K562 treated with DMSO at 1 percent for 4 hours (cell line): ENCODE results near the gene FUZ. TPM values are rescaled to one million over a fixed set of nuclear protein-coding genes. Genes with fewer than 3 reads are reported as not detected.

Experiments used
- total RNA-seq: library from RNA; unstranded; fragments of 300-600 nt; gene quantifications from 2 replicates; pipeline ENCODE4 v1.2.3, GENCODE V29; 2022; ENCODE audit not compliant: insufficient read depth

The FUZ gene, protein sequence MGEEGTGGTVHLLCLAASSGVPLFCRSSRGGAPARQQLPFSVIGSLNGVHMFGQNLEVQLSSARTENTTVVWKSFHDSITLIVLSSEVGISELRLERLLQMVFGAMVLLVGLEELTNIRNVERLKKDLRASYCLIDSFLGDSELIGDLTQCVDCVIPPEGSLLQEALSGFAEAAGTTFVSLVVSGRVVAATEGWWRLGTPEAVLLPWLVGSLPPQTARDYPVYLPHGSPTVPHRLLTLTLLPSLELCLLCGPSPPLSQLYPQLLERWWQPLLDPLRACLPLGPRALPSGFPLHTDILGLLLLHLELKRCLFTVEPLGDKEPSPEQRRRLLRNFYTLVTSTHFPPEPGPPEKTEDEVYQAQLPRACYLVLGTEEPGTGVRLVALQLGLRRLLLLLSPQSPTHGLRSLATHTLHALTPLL
- total RNA-seq, result 6.1 and 8.6 TPM in 2 replicates

DNA sequence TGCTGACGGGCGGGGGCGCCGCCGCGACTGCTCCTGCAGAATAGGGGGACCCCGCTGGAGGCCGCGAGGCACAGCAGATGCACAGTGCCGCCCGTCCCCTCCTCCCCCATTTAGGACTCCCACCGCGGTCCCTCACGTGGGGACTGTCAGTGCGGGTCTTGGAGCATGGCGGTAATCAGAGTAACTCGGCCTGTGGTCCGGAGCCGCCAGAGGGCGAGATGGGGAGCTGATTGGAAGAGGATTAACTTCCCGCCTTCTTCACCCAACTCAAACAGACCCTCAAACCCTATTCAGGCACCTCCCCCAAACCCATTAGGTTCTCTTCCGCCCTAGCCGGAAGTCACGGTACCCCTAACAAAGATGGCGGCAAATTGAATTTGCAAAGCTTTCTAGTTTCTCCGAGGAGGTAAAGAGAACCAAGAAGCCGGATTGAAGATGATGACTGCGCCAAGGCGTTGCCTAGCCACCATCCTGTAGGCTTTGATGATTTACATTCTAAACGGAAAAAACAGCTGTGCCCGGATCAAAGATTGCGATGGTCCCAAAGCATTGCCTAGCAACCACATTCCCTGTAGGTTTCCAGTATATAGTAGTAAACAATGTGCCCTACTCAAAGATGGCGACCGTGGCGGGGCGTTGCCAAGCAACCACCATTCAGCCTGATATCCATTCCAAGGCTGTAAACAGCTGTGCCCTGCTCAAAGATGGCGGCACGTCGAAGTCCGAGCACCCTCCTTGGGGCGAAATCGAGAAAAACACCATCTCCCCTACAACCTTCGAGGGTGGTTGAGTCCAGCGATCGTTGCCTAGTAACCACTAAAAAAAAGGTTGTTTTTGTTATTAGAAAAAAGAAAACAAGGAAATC lies at the start of gene FUZ:
Gene FUZ, minus strand, starts transcription at position 296 of the 865 bp plus-strand sequence. Its CDS starts 186 bp downstream, at position 110.

DNA sequence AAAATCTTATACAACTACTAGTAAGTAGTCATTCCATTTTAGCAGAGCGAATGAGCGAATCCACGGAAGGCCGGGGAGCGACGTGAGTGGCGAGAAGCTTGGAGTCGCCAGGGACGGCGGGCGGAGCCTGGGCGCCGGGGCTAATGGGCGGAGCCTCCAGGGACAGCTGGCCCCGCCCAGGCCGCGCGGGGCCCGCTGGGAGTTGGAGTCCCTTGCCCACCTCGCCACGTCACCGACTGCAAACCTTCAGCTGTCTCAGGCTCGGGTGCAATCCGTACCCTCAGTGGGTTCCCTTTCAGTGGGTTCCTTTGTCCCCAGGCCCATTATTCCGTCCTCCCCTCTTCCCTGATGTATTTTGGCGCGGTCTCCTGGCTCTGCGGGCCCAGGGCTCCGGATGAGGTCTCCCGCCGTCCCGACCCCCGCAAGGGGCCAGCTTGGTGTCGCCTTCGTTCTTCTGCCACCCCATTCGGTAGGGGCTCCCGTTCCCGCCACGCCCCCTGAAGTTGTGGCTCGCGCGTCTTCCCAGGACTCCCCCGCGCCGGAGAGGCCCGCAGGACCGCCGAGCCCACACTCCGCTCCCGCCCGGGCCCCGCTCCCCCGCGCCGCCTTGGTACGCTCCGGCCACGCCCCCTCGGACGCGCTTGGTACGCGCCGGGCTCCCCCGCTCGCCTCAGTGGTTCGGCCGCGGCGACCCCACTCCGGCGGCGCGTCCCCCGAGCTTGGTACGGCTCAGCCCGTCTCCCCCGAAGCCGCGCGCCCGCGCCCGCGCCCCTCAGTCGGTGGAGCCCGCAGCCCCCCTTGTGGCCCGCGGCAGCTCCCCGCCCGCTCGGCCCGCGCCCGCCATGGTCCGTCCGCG lies 37.6 kb upstream of the FUZ start, which contains the start of gene PTOV1:
Gene PTOV1, plus strand, starts transcription at position 673 of the 856 bp plus-strand sequence.

DNA sequence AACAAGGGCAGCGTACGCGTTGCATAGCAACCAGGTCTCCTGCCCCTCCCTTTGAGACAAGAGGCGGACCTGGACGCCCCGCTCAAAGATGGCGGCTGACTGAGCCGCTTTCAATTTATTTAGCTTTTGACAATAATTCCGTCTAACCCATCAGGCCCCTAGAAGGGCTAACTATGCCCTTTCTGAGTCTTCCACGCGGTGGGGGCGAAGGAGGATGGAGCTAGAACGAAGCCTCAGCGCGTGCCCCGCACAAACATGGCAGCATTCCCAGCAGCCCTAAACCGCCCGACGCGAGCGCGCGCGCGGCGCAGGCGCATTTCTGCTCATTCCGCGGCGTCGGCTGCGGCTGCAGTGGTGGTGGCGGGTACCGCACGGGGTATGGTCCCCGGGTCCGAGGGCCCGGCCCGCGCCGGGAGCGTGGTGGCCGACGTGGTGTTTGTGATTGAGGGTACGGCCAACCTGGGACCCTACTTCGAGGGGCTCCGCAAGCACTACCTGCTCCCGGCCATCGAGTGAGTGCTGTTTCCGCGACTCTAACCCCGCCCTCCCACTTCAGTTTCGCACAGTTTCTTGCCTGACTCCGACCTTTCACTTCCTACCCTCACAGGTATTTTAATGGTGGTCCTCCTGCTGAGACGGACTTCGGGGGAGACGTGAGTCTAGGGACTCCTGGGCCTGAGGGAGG lies 5.0 kb upstream of the FUZ start, which contains the start of gene MED25:
Gene MED25, plus strand, starts transcription at position 326 of the 685 bp plus-strand sequence. Its CDS starts 53 bp downstream, at position 379.

DNA sequence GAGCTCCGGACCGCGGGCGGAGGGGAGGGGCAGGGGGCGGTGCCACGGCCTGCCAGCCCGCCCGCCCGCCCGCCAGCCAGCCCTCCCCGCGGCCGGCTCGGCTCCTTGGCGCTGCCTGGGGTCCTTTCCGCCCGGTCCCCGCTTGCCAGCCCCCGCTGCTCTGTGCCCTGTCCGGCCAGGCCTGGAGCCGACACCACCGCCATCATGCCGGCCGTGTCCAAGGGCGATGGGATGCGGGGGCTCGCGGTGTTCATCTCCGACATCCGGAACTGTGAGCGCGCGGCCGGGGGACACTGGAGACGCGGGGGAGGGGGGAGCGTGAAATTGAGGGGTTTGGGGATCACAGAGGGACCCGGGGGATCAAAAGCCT lies 46.2 kb downstream of the FUZ start, which contains the start of gene AP2A1:
Gene AP2A1, plus strand, starts transcription at position 72 of the 370 bp plus-strand sequence. Its CDS starts 133 bp downstream, at position 205.

DNA sequence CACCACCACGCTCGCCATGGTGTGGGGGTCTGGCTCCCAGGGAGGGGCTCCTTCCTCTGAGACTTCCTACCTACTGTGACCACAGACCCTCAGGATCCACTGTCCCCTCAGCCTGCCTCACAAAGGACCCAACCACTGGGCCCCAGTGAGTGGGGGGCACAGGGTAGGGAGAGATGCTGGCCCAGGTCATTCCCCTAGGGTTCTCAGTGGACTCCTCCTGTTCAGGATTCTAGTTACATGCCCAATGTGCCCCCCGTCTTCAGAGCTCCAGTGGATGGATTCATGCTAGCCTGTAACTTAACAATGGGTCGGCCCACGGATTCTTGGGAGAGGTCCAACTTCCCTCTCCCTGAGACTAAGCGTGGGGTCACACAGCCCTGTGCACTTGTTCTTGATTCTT lies 49.9 kb downstream of the FUZ start, which contains the start of gene TSKS:
Gene TSKS, minus strand, starts transcription at position 77 of the 400 bp plus-strand sequence. Its CDS starts 59 bp downstream, at position 18.

Other genes with a start within 250 kb of the FUZ start
- gene NOSIP, start 232.7 kb downstream of the FUZ start, total RNA-seq, result 307 and 345 TPM in 2 replicates
- gene PRRG2, start 232.0 kb downstream of the FUZ start, total RNA-seq, result 0.84 TPM in 1 of 2 replicates, not detected in the other
- 9.5 and 10.7 TPM in 2 replicates for gene PRR12, start 222.1 kb downstream of the FUZ start, total RNA-seq
- gene RRAS, start 173.1 kb downstream of the FUZ start, total RNA-seq, result 12.7 and 23.1 TPM in 2 replicates
- 40.7 and 59.9 TPM in 2 replicates for gene SCAF1, start 171.1 kb downstream of the FUZ start, total RNA-seq
- 84.6 and 91.3 TPM in 2 replicates for gene IRF3, start 147.4 kb downstream of the FUZ start, total RNA-seq
- gene BCL2L12, start 147.4 kb downstream of the FUZ start, total RNA-seq, result 215 and 249 TPM in 2 replicates
- 202 and 231 TPM in 2 replicates for gene PRMT1, start 136.0 kb downstream of the FUZ start, total RNA-seq
- 9.8 and 16.9 TPM in 2 replicates for gene ADM5, start 123.7 kb downstream of the FUZ start, total RNA-seq
- gene CPT1C, start 122.2 kb downstream of the FUZ start, total RNA-seq, result 2.4 and 5.5 TPM in 2 replicates
- 0.90 and 5.6 TPM in 2 replicates for gene TSKS, start 50.0 kb downstream of the FUZ start, total RNA-seq
- 115 and 120 TPM in 2 replicates for gene AP2A1, start 46.3 kb downstream of the FUZ start, total RNA-seq
- gene MED25, start 5.0 kb upstream of the FUZ start, total RNA-seq, result 69.4 and 83.8 TPM in 2 replicates
- 179 and 225 TPM in 2 replicates for gene PTOV1, start 37.9 kb upstream of the FUZ start, total RNA-seq
- gene PNKP, start 54.3 kb upstream of the FUZ start, total RNA-seq, result 40.0 and 53.0 TPM in 2 replicates
- gene AKT1S1, start 64.1 kb upstream of the FUZ start, total RNA-seq, result 57.2 and 59.0 TPM in 2 replicates
- 12.7 and 15.4 TPM in 2 replicates for gene TBC1D17, start 64.4 kb upstream of the FUZ start, total RNA-seq
- 0.91 and 2.2 TPM in 2 replicates for gene IL4I1, start 83.6 kb upstream of the FUZ start, total RNA-seq
- 761 and 891 TPM in 2 replicates for gene ATF5, start 115.9 kb upstream of the FUZ start, total RNA-seq
- gene NUP62, start 116.2 kb upstream of the FUZ start, total RNA-seq, result 53.4 and 64.9 TPM in 2 replicates
- gene SIGLEC11, start 147.9 kb upstream of the FUZ start, total RNA-seq, result not detected in 2 replicates
- gene VRK3, start 212.1 kb upstream of the FUZ start, total RNA-seq, result 54.3 and 54.6 TPM in 2 replicates
- gene ZNF473, start 212.7 kb upstream of the FUZ start, total RNA-seq, result 8.5 and 9.6 TPM in 2 replicates